Forelimb muscle (tissue), 1 donor: ENCODE data around the gene RNF13. TPM values are rescaled to one million over a fixed set of nuclear protein-coding genes. Genes with fewer than 3 reads are reported as not detected.
A peak's percentile ranks its signal among the peaks of the same experiment; 100 is the strongest.
"Not testable (repeated sequence)": the region's sequence is repeated elsewhere in the genome, so short reads cannot be mapped to it uniquely, and the experiment has no call there.

ENCODE experiments used
- DNase-seq: peaks from one replicate; pipeline ENCODE4 v3.0.0-alpha.2; 2013; ENCODE audit warnings: low read depth
- polyA plus RNA-seq: library from polyadenylated mRNA; unstranded; fragments of 120-200 nt; gene quantifications from one replicate; pipeline ENCODE4 v1.2.1, GENCODE V29; 2013; ENCODE audit not compliant: insufficient read length

The RNF13 gene
- polyA plus RNA-seq, 1 donor, result 33.2 TPM

- DNase-seq, result not testable (repeated sequence)
Measured at GRCh38 chr3:149839469-149839868, 26.5 kb downstream of the RNF13 start.

GRCh38 chr3:149839896-149840295 lies 26.9 kb downstream of the RNF13 start:
- DNase-seq, result no peak

- no peak for DNase-seq
Measured at GRCh38 chr3:149843502-149843901, 30.5 kb downstream of the RNF13 start.

GRCh38 chr3:149844091-149844490 lies 31.1 kb downstream of the RNF13 start:
- no peak for DNase-seq

GRCh38 chr3:149845570-149846244 lies 32.7 kb downstream of the RNF13 start:
- DNase-seq, result no peak

- no peak for DNase-seq
Measured at GRCh38 chr3:149848238-149848637, 35.2 kb downstream of the RNF13 start.

- DNase-seq, result no peak
Measured at GRCh38 chr3:149848688-149849087, 35.7 kb downstream of the RNF13 start.

- no peak for DNase-seq
Measured at GRCh38 chr3:149850787-149851584, 38.0 kb downstream of the RNF13 start.

- DNase-seq, result no peak
Measured at GRCh38 chr3:149858911-149859310, 45.9 kb downstream of the RNF13 start.

- no peak for DNase-seq
Measured at GRCh38 chr3:149860881-149861280, 47.9 kb downstream of the RNF13 start.

GRCh38 chr3:149867563-149867962 lies 54.5 kb downstream of the RNF13 start:
- DNase-seq, result no peak

GRCh38 chr3:149871855-149872254 lies 58.8 kb downstream of the RNF13 start:
- DNase-seq, result no peak

- no peak for DNase-seq
Measured at GRCh38 chr3:149872589-149872988, 59.6 kb downstream of the RNF13 start.

GRCh38 chr3:149877668-149878067 lies 64.7 kb downstream of the RNF13 start:
- no peak for DNase-seq

- DNase-seq, result peak; percentile 14
Measured at GRCh38 chr3:149879872-149880271, 66.9 kb downstream of the RNF13 start.

GRCh38 chr3:149881879-149882278 lies 68.9 kb downstream of the RNF13 start:
- no peak for DNase-seq

- no peak for DNase-seq
Measured at GRCh38 chr3:149883134-149883533, 70.1 kb downstream of the RNF13 start.

- DNase-seq, result not testable (repeated sequence)
Measured at GRCh38 chr3:149883860-149884259, 70.8 kb downstream of the RNF13 start.

- not testable (repeated sequence) for DNase-seq
Measured at GRCh38 chr3:149884848-149885247, 71.8 kb downstream of the RNF13 start.

GRCh38 chr3:149886957-149887356 lies 73.9 kb downstream of the RNF13 start:
- no peak for DNase-seq

GRCh38 chr3:149891621-149892020 lies 78.6 kb downstream of the RNF13 start:
- DNase-seq, result no peak

GRCh38 chr3:149892371-149892770 lies 79.4 kb downstream of the RNF13 start:
- DNase-seq, result no peak

GRCh38 chr3:149894205-149894604 lies 81.2 kb downstream of the RNF13 start:
- no peak for DNase-seq
